A549 treated with dexamethasone at 1 μM for 4 hours (cell line): ENCODE results near the gene USP3. TPM values are rescaled to one million over a fixed set of nuclear protein-coding genes. Genes with fewer than 3 reads are reported as not detected.

Experiments
- total RNA-seq: library from RNA; stranded (reverse); fragments of 200-300 nt; extraction: Qiagen RNA extraction; gene quantifications from 5 replicates; pipeline ENCODE4 v1.2.3, GENCODE V29; 2022

Gene USP3
- 39.9 to 48.4 TPM (median 41.9 TPM) in 5 replicates for total RNA-seq

GRCh38 chr15:63504247-63504978, at the start of gene USP3:
USP3 (plus strand) TSS chr15:63504593; CDS start chr15:63504740, 147 bp downstream.

GRCh38 chr15:63597038-63597790, 92.8 kb downstream of the USP3 start, which contains the start of gene FBXL22:
FBXL22 (plus strand) TSS chr15:63597387; CDS start chr15:63597393, 6 bp downstream.

Other genes starting within 250 kb of the USP3 start
- 20.0 to 24.8 TPM (median 21.4 TPM) in 5 replicates for gene APH1B, start 227.0 kb upstream of the USP3 start, total RNA-seq
- gene CA12, start 122.7 kb upstream of the USP3 start, total RNA-seq = 162 to 219 TPM (median 203 TPM) in 5 replicates
- 0.14 to 0.49 TPM (median 0.27 TPM) in 5 replicates for gene FBXL22, start 92.8 kb downstream of the USP3 start, total RNA-seq